Measurements from ENCODE around the gene SLC52A3.
"Not testable (repeated sequence)": the region's sequence is repeated elsewhere in the genome, so short reads cannot be mapped to it uniquely, and the experiment has no call there.

The SLC52A3 gene

GRCh38 chr20:731891-732560, 36.3 kb downstream of the SLC52A3 start:
- DNase-seq (ENCODE audit: insufficient read length, low spot score) (no peak), FAIRE-seq (peak; percentile 16)

GRCh38 chr20:730005-730404, 38.3 kb downstream of the SLC52A3 start:
- no peak for FAIRE-seq
- no peak for DNase-seq (ENCODE audit: insufficient read length, low spot score)

- peak; percentile 77 for DNase-seq (ENCODE audit: insufficient read length, low spot score)
- peak; percentile 65 for FAIRE-seq
These were observed 39.9 kb downstream of the SLC52A3 start for GRCh38 chr20:728256-728944.

GRCh38 chr20:726160-726559, 42.1 kb downstream of the SLC52A3 start:
- DNase-seq (ENCODE audit: insufficient read length, low spot score) (no peak), FAIRE-seq (no peak)

GRCh38 chr20:725491-725890, 42.8 kb downstream of the SLC52A3 start:
- DNase-seq (ENCODE audit: insufficient read length, low spot score) (no peak), FAIRE-seq (no peak)

- FAIRE-seq; DNase-seq (ENCODE audit: insufficient read length, low spot score): not testable (repeated sequence)
These were observed 43.5 kb downstream of the SLC52A3 start for GRCh38 chr20:724797-725196.

- FAIRE-seq (no peak), DNase-seq (ENCODE audit: insufficient read length, low spot score) (no peak)
These were observed 44.5 kb downstream of the SLC52A3 start for GRCh38 chr20:723756-724155.

- no peak for FAIRE-seq
- DNase-seq (ENCODE audit: insufficient read length, low spot score), result no peak
These were observed 45.3 kb downstream of the SLC52A3 start for GRCh38 chr20:722822-723644.

GRCh38 chr20:721876-722275, 46.4 kb downstream of the SLC52A3 start:
- DNase-seq (ENCODE audit: insufficient read length, low spot score) (no peak), FAIRE-seq (no peak)

- DNase-seq (ENCODE audit: insufficient read length, low spot score) (no peak), FAIRE-seq (no peak)
These were observed 48.5 kb downstream of the SLC52A3 start for GRCh38 chr20:719816-720215.

GRCh38 chr20:719068-719467, 49.2 kb downstream of the SLC52A3 start:
- FAIRE-seq, result no peak
- no peak for DNase-seq (ENCODE audit: insufficient read length, low spot score)

- no peak for FAIRE-seq
These were observed 50.5 kb downstream of the SLC52A3 start for GRCh38 chr20:717832-718231.

GRCh38 chr20:717271-717670, 51.0 kb downstream of the SLC52A3 start:
- no peak for DNase-seq (ENCODE audit: insufficient read length, low spot score)
- FAIRE-seq, result no peak

More at GRCh38 chr20:717832-718231, 50.5 kb downstream of the SLC52A3 start:
- no peak for DNase-seq (ENCODE audit: insufficient read length, low spot score)

- FAIRE-seq (no peak), DNase-seq (ENCODE audit: insufficient read length, low spot score) (no peak)
These were observed 53.8 kb downstream of the SLC52A3 start for GRCh38 chr20:714453-714852.

GRCh38 chr20:711576-711975, 56.7 kb downstream of the SLC52A3 start:
- DNase-seq (ENCODE audit: insufficient read length, low spot score) (no peak), FAIRE-seq (no peak)

- FAIRE-seq, result no peak
- DNase-seq (ENCODE audit: insufficient read length, low spot score), result no peak
These were observed 57.4 kb downstream of the SLC52A3 start for GRCh38 chr20:710780-711450.
